H7 (cell line): ENCODE data around the gene ARF3. TPM values are rescaled to one million over a fixed set of nuclear protein-coding genes. Genes with fewer than 3 reads are reported as not detected.

Experiments used
- DNase-seq: peaks from one replicate; pipeline ENCODE4 v3.0.0; 2012
- H3K27me3 ChIP-seq: 2 replicates; pipeline ENCODE4 v1.6.0; 2011; ENCODE audit warnings: mild to moderate bottlenecking, low read length; ENCODE audit not compliant: control insufficient read depth, insufficient read depth
- H3K36me3 ChIP-seq: replicated peaks from 2 replicates; pipeline ENCODE4 v1.5.1; 2011; ENCODE audit warnings: low read length; ENCODE audit not compliant: control insufficient read depth, insufficient read depth
- H3K4me3 ChIP-seq: 2 replicates; pipeline ENCODE4 v1.5.1; 2011; ENCODE audit warnings: low read depth, mild to moderate bottlenecking, control low read depth, low read length, moderate library complexity; ENCODE audit not compliant: insufficient read depth
- total RNA-seq: library from RNA; depleted of rRNA; stranded (reverse); fragments of >200 nt; shearing (Covaris generic); gene quantifications from 2 replicates; pipeline ENCODE4 v1.2.3, GENCODE V29; 2014

The ARF3 gene
- total RNA-seq, 1 experiment from 2014 or later, result 95.1 TPM

- peaks cover 8% of the 10 kb centered on the region; the same call in 1 of the 2 replicates for H3K27me3 ChIP-seq
Measured at GRCh38 chr12:48961801-48962200, 4.5 kb upstream of the ARF3 start.

GRCh38 chr12:48961331-48961730, 4.0 kb upstream of the ARF3 start:
- H3K36me3 ChIP-seq, result no peaks in the 10 kb centered on the region
- H3K27me3 ChIP-seq, result peaks cover 3% of the 10 kb centered on the region; the same call in 1 of the 2 replicates
- no peak for DNase-seq
- H3K4me3 ChIP-seq, result no peak overlapping the region

More at GRCh38 chr12:48961801-48962200, 4.5 kb upstream of the ARF3 start:
- no peak for DNase-seq
- Histone ChIP-seq H3K4me3 (no peak overlapping the region), H3K36me3 (no peaks in the 10 kb centered on the region)

- no peak for DNase-seq
- 0 out of 2 replicates have a peak, but pooled peaks cover under 1% of the 10 kb centered on the region for H3K36me3 ChIP-seq
- H3K27me3 ChIP-seq, result no peaks in the 10 kb centered on the region; the same call in 1 of the 2 replicates
- H3K4me3 ChIP-seq, result no peak overlapping the region
Measured at GRCh38 chr12:48960834-48961233, 3.5 kb upstream of the ARF3 start.

- Histone ChIP-seq H3K27me3 (no peaks in the 10 kb centered on the region), H3K36me3 (peaks cover 4% of the 10 kb centered on the region), H3K4me3 (no peak overlapping the region)
- no peak for DNase-seq
Measured at GRCh38 chr12:48958049-48958388, 732 bp upstream of the ARF3 start.

DNA sequence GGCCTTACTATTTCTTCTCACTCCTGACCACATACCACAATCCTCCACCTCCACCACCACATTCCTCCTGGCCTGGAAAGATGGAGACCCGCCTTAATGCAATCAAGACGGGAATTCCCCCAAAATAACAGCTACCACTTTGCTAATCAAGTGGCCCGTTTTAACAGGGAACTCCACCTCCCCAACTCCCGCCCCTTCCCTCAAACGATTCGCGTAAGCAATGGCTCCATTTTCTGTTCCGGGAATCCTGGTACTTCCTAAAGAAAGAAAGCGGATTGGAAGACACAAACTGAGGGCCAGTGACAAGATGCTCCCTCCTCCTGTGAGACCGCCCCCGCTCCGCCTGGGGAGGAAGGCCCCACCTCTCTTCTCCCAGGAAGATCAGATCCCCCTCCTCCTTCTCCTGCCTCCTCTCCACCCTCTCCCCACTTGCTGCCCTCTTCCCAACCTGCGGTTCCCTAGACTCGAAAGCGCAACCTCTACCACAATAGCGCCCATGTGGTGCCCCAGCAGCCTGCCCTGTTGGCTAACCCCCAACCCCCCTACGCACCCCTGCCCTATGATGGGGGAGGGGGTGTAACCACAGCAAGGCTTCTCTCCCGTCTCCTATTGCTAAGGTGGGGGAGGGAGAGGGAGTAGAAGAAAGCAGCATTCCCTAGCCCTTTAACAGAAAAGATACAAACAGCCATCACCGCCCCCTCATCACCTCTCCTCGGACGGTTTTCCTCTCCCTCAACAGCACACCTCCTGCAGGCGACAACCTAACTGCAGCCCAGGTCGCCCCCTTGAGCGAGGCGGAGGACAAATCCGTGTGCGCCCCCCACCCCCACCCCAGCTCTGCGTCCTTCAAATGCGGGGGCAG, 777 bp downstream of the ARF3 start:
- H3K27me3 ChIP-seq, result no peaks in the 10 kb centered on the region
- H3K36me3 ChIP-seq, result peaks cover 7% of the 10 kb centered on the region
- H3K4me3 ChIP-seq, result peak overlapping the region; percentile 98
- peak; percentile 93 for DNase-seq

DNA sequence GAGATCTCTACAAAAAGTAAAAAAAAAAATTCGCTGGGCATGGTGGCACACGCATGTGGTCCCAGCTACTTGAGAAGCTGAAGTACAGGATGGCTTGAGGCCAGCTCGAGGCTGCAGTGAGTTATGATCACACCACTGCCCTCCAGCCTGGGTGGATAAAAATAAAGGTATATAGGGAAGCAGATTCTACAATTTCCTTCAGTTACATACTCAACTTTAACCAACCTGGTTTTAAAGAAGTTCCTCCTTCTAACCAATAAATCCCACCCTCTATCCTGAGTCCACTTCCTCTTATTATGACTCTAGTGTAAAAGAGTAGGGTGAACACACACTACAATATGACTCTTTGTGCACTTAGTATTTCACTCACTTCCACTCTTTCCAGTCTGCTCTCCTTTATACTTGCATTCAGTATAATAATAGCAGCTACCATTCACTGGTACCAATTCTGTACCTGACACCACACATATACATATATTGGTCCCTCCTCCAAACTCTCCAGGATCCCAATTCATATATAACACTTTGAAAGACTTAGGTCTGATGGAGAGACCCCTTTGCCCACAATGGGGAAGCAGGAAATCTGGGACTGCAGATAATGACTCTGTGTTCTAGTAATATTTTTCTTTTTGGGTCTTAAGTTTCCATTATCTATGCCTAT, 2.3 kb downstream of the ARF3 start:
- no peak overlapping the region for H3K4me3 ChIP-seq

DNA sequence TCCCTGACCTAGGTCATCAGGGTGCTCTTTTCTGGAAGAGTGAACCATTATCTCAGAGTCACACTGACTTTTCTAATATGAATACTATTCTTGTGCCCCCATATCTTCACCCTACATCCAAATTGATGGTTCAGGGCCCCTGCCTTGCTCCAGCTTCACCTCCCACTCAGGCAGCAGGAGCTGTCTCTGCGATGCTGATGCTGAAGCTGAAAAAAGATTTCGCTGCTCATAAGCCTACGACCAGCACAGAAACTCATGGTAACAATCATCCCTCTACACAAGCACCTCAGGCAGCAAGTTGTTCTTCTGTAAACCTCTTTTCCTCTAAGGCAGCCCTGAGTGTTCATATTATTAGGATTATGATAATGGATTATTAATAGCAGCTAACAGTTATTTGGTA, 3.2 kb downstream of the ARF3 start:
- Histone ChIP-seq H3K27me3 (no peaks in the 10 kb centered on the region), H3K36me3 (peaks cover 7% of the 10 kb centered on the region), H3K4me3 (no peak overlapping the region)
- DNase-seq, result no peak

More for the DNA sequence above, 2.3 kb downstream of the ARF3 start:
- no peak for DNase-seq
- Histone ChIP-seq H3K27me3 (no peaks in the 10 kb centered on the region), H3K36me3 (peaks cover 7% of the 10 kb centered on the region)

- Histone ChIP-seq H3K4me3 (no peak overlapping the region), H3K36me3 (peaks cover 7% of the 10 kb centered on the region), H3K27me3 (no peaks in the 10 kb centered on the region)
- DNase-seq, result no peak
Measured at GRCh38 chr12:48952691-48953090, 4.6 kb downstream of the ARF3 start.

DNA sequence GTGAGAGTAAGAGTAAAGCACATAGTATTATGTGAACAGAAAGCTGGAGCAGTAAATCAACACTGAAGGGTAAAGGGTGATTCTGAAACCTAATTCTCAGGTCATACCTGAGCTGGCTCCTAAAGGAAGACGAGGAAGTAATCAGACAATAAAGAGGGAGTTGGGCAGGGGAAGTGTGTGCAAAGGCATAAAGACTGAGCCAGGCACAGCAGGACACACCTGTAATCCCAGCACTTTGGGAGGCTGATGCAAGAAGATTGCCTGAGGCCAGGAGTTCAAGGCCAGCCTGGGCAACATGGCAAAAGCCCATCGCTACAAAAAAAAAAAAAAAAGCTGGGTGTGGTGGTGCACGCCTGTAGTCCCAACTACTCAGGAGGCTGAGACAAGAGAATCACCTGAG, 9.6 kb downstream of the ARF3 start:
- DNase-seq, result no peak
- H3K36me3 ChIP-seq, result peaks cover 3% of the 10 kb centered on the region
- H3K4me3 ChIP-seq, result no peak overlapping the region
- H3K27me3 ChIP-seq, result no peaks in the 10 kb centered on the region

DNA sequence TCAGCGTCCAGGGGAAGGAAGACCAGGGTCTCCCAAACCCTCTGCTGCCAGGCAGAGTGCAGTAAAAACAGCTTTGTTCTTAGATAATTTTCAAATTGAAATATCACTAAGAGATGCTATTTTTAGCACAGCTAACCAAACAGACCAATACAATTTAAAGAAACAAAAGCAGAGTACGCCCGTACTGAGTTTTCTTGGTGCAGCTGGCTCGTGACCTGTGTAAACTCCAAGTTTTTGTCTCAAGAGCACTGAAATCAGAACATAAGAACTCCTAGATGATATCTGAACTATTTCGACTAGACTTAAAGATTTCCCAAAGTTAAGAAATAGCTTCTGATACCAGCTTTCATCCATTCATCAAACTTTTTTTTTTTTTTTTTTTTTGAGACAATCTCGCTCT, 10.3 kb downstream of the ARF3 start:
- peaks cover 2% of the 10 kb centered on the region; the same call in 1 of the 2 replicates for H3K36me3 ChIP-seq
- H3K4me3 ChIP-seq, result no peak overlapping the region
- no peaks in the 10 kb centered on the region for H3K27me3 ChIP-seq

DNA sequence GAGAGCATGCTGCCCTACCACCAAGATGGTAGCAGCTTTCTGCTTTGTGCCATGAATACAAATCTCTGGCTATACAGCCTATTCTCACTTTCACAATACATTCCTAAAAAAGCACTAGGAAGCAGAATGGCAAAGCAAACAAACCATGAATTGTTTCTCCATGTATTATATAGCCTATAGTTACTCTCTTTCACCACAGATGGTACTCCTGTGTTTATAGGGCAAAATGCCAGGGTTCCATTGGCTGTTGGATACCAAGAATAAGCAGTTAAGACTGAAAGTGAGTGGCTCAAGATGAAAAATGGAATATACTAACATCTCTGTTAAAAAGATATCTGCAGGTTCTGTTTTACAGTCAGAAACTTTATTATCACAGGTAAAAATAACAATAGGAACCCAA, 11.1 kb downstream of the ARF3 start:
- H3K27me3 ChIP-seq, result no peaks in the 10 kb centered on the region
- no peak for DNase-seq
- peaks cover 2% of the 10 kb centered on the region for H3K36me3 ChIP-seq
- no peak overlapping the region for H3K4me3 ChIP-seq

More for the DNA sequence above, 10.3 kb downstream of the ARF3 start:
- DNase-seq, result no peak

DNA sequence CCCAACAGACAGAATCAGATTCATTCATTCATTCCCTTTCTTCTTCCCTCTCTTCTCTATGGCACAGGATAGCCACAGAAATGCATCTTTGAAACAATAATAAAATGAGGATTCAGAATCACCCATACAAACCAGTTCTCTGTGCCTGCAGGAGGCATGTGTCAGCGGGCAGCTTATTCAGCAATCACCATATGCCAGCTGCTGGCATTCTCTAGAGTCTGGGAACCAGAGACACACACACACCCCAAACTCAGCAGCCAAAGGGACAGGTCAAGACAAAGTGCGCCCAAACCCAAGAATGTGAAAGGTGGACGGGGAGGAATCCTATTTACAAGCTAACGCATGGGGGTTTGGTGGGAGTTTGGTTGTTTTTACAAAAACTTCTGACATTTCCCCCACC, 14.1 kb downstream of the ARF3 start:
- DNase-seq, result no peak
- no peaks in the 10 kb centered on the region for H3K27me3 ChIP-seq
- H3K4me3 ChIP-seq, result no peak overlapping the region
- peaks cover 23% of the 10 kb centered on the region for H3K36me3 ChIP-seq

DNA sequence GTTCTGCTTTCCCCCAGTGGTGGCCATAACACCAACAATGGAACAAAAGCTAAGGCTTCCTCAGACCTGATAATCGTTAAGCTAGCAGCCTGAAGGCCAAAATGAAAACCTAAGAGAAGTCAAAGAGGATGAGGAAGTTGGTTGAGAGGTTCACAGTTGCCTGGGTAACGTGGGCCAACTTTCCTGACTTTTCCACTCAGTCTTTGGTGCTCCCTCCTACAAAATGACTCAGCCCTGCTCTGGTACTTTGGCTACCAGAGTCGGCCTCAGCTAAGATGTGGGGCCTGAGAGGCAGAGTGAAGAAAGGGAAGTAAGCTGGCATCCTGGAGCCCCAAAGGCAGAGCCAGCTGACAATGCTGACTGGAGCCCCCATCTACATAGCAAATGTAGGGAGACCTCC, 17.1 kb downstream of the ARF3 start:
- peaks cover 27% of the 10 kb centered on the region for H3K36me3 ChIP-seq
- no peak for DNase-seq
- no peaks in the 10 kb centered on the region for H3K27me3 ChIP-seq
- no peak overlapping the region for H3K4me3 ChIP-seq

- no peaks in the 10 kb centered on the region for H3K27me3 ChIP-seq
- no peak for DNase-seq
- H3K4me3 ChIP-seq, result no peak overlapping the region
- H3K36me3 ChIP-seq, result peaks cover 29% of the 10 kb centered on the region
Measured at GRCh38 chr12:48938805-48939204, 18.5 kb downstream of the ARF3 start.

GRCh38 chr12:48937170-48937569, 20.1 kb downstream of the ARF3 start:
- H3K27me3 ChIP-seq, result no peaks in the 10 kb centered on the region
- no peak overlapping the region for H3K4me3 ChIP-seq
- peak; percentile 72 for DNase-seq
- H3K36me3 ChIP-seq, result peaks cover 34% of the 10 kb centered on the region
